Keratinocyte (primary cell): ENCODE measurements around the gene FUNDC1. TPM values are rescaled to one million over a fixed set of nuclear protein-coding genes. Genes with fewer than 3 reads are reported as not detected.

ENCODE experiments used
- DNase-seq: peaks from one replicate; pipeline ENCODE4 v3.0.0-alpha.2; 2011; ENCODE audit warnings: low read depth, missing footprints, low spot score
- FAIRE-seq: peaks from 2 replicates; lab custom pipeline; 2011; peaks lifted over from hg19 to GRCh38; lab: Jason Lieb, UNC
- H2AFZ ChIP-seq: 2 replicates; pipeline ENCODE4 v1.6.0; 2012; ENCODE audit warnings: low read length, control low read depth, inconsistent platforms; ENCODE audit not compliant: control insufficient read depth
- H3K27ac ChIP-seq: 2 replicates; pipeline ENCODE4 v1.5.1; 2011; ENCODE audit warnings: low read length; ENCODE audit not compliant: control insufficient read depth, insufficient read depth
- H3K27me3 ChIP-seq: 3 replicates; pipeline ENCODE4 v1.6.0; 2011; ENCODE audit warnings: low read length; ENCODE audit not compliant: control insufficient read depth, insufficient read depth; ENCODE audit errors: extremely low read depth
- H3K36me3 ChIP-seq, 2 experiments: 2 replicates in 1 of 2; 3 replicates in 1 of 2; pipeline ENCODE4 v1.5.1; 2011; ENCODE audit warnings: low read length in 2 of 2, mild to moderate bottlenecking in 1 of 2; ENCODE audit not compliant: control insufficient read depth in 2 of 2, insufficient read depth in 2 of 2; ENCODE audit errors: extremely low read depth in 1 of 2
- H3K4me1 ChIP-seq: 3 replicates; pipeline ENCODE4 v1.5.1; 2011; ENCODE audit warnings: low read length; ENCODE audit not compliant: control insufficient read depth, insufficient read depth; ENCODE audit errors: extremely low read depth
- H3K4me2 ChIP-seq: 3 replicates; pipeline ENCODE4 v1.6.0; 2011; ENCODE audit warnings: low read depth, low read length; ENCODE audit not compliant: control insufficient read depth, insufficient read depth; ENCODE audit errors: extremely low read depth
- H3K4me3 ChIP-seq, 3 experiments: fragments of 200-600 bp in 1 of 3; sonication (generic) in 1 of 3; 2 replicates in 2 of 3; 3 replicates in 1 of 3; pipeline ENCODE4 v1.5.1; 2011 to 2016; ENCODE audit warnings: low read length in 3 of 3, mild to moderate bottlenecking in 3 of 3, control low read depth in 2 of 3, inconsistent platforms in 1 of 3, low read depth in 1 of 3, mixed read lengths in 1 of 3, mixed run types in 1 of 3, moderate library complexity in 1 of 3; ENCODE audit not compliant: control insufficient read depth in 2 of 3, insufficient read depth in 2 of 3; ENCODE audit errors: extremely low read depth in 1 of 3
- H3K79me2 ChIP-seq: 2 replicates; pipeline ENCODE4 v1.6.0; 2012; ENCODE audit warnings: low read length; ENCODE audit not compliant: control insufficient read depth, insufficient read depth
- H3K9ac ChIP-seq: 3 replicates; pipeline ENCODE4 v1.6.0; 2011; ENCODE audit warnings: low read length; ENCODE audit not compliant: control insufficient read depth, insufficient read depth; ENCODE audit errors: extremely low read depth
- H3K9me1 ChIP-seq: 3 replicates; pipeline ENCODE4 v1.6.0; 2011; ENCODE audit warnings: low read length; ENCODE audit not compliant: control insufficient read depth, insufficient read depth; ENCODE audit errors: extremely low read depth
- H3K9me3 ChIP-seq: 2 replicates; pipeline ENCODE4 v1.5.1; 2012; ENCODE audit warnings: low read depth, low read length; ENCODE audit not compliant: control insufficient read depth
- H4K20me1 ChIP-seq: 3 replicates; pipeline ENCODE4 v1.6.0; 2011; ENCODE audit warnings: low read length; ENCODE audit not compliant: control insufficient read depth, insufficient read depth; ENCODE audit errors: extremely low read depth
- CTCF ChIP-seq, 3 experiments: IDR thresholded peaks in 1 of 3; conservative IDR thresholded peaks in 1 of 3; optimal IDR thresholded peaks in 1 of 3; 2 replicates in 2 of 3; 3 replicates in 1 of 3; pipeline versions ENCODE3 to v1.5.1; 2011; ENCODE audit warnings: low read length in 3 of 3, mild to moderate bottlenecking in 3 of 3, moderate library complexity in 2 of 3, control low read depth in 1 of 3, inconsistent platforms in 1 of 3; ENCODE audit not compliant: insufficient read depth in 2 of 3; ENCODE audit errors: extremely low read depth in 1 of 3
- EZH2 ChIP-seq: IDR thresholded peaks from one replicate; pipeline ENCODE4 v1.6.1; 2012; ENCODE audit warnings: inconsistent platforms, mild to moderate bottlenecking, low read length, moderate library complexity
- dilution Hi-C: fragments of 300-500 bp; cut with MboI; formaldehyde crosslinking; loops from one replicate; pipeline ENCODE4 v1.7.0; 2020; ENCODE audit warnings: low sequenced_read_pairs; ENCODE audit not compliant: extremely low pct_ligation_motif_present
- polyA plus RNA-seq, 5 experiments: library from polyadenylated mRNA; depleted of rRNA in 3 of 5; stranded (reverse) in 3 of 5; stranded (forward) in 1 of 5; unstranded in 1 of 5; fragments of >200 nt; gene quantifications; 1 replicate in 1 of 5; 2 replicates in 3 of 5; 3 replicates in 1 of 5; pipeline versions ENCODE4 v1.2.1 to v1.2.3, GENCODE V29; 2011 to 2012; ENCODE audit warnings: missing spikeins in 2 of 5, low read depth in 1 of 5, low replicate concordance in 1 of 5

The FUNDC1 gene
- polyA plus RNA-seq, 1 donor (not counting 4 experiments of a cell fraction or from before 2014, with no cell fraction given): 30.9 TPM

- DNase-seq (peak; percentile 32), FAIRE-seq (peak; percentile 78)
- H4K20me1 ChIP-seq: no peaks in the 10 kb centered on the region
- peaks cover 3% of the 10 kb centered on the region for H3K4me1 ChIP-seq
- no peaks in the 10 kb centered on the region for H3K79me2 ChIP-seq
- H3K27me3 ChIP-seq: no peaks in the 10 kb centered on the region
- no peak overlapping the region for H3K4me3 ChIP-seq
- no peaks in the 10 kb centered on the region for H3K36me3 ChIP-seq
- H3K4me2 ChIP-seq: no peak overlapping the region
- H2AFZ ChIP-seq: no peak overlapping the region
- no peak overlapping the region for H3K9ac ChIP-seq
- no peaks in the 10 kb centered on the region for H3K9me1 ChIP-seq
- TF ChIP-seq CTCF (optimal IDR thresholded peaks at IDR 0.05 in 1 of 3, IDR thresholded peaks at IDR 0.05 in 1 of 3, conservative IDR thresholded peaks at IDR 0.05 in 1 of 3; ENCODE audit: extremely low read depth in 1 of 3, insufficient read depth in 2 of 3, low read length in 3 of 3): no peak
- TF ChIP-seq EZH2: no peak
- H3K27ac ChIP-seq: no peak overlapping the region
- H3K9me3 ChIP-seq: no peaks in the 10 kb centered on the region
- dilution Hi-C loops: no loop called here
These were observed 37.8 kb upstream of the FUNDC1 start for GRCh38 chrX:44580466-44580865.

- Histone ChIP-seq H3K36me3 (no peaks in the 10 kb centered on the region), H4K20me1 (no peaks in the 10 kb centered on the region), H3K4me1 (no peaks in the 10 kb centered on the region), H2AFZ (no peak overlapping the region), H3K79me2 (no peaks in the 10 kb centered on the region), H3K27me3 (no peaks in the 10 kb centered on the region), H3K4me3 (no peak overlapping the region), H3K9me3 (no peaks in the 10 kb centered on the region), H3K9ac (no peak overlapping the region), H3K4me2 (no peak overlapping the region), H3K27ac (no peak overlapping the region), H3K9me1 (no peaks in the 10 kb centered on the region)
- no peak for DNase-seq
- dilution Hi-C loops: no loop called here
- no peak for TF ChIP-seq EZH2
- no peak for TF ChIP-seq CTCF (optimal IDR thresholded peaks at IDR 0.05 in 1 of 3, IDR thresholded peaks at IDR 0.05 in 1 of 3, conservative IDR thresholded peaks at IDR 0.05 in 1 of 3; ENCODE audit: extremely low read depth in 1 of 3, insufficient read depth in 2 of 3, low read length in 3 of 3)
- FAIRE-seq: no peak
These were observed 29.8 kb upstream of the FUNDC1 start for GRCh38 chrX:44572340-44572938.
